T-helper 1 cell treated with Interleukin-12 subunit alpha and Interleukin-12 subunit beta and Interleukin-4 antibody, amounts not matched to agents 30 μg/mL and 1 μg/mL, for 36 hours (primary cell): ENCODE measurements around the gene PCDHB8.
"Not testable (repeated sequence)": the region's sequence is repeated elsewhere in the genome, so short reads cannot be mapped to it uniquely, and the experiment has no call there.

Experiments used
- H3K27ac Mint-ChIP-seq: one replicate; pipeline ENCODE4 v1.8.0; 2021; ENCODE audit warnings: mild to moderate bottlenecking, mixed read lengths
- H3K27me3 Mint-ChIP-seq: one replicate; pipeline ENCODE4 v1.8.0; 2021; ENCODE audit warnings: low read depth, mixed read lengths
- H3K36me3 Mint-ChIP-seq: one replicate; pipeline ENCODE4 v1.8.0; 2021; ENCODE audit warnings: low read depth, mixed read lengths
- H3K4me1 Mint-ChIP-seq: one replicate; pipeline ENCODE4 v1.8.0; 2021; ENCODE audit warnings: low read depth, mixed read lengths
- H3K4me3 Mint-ChIP-seq: one replicate; pipeline ENCODE4 v1.8.0; 2021; ENCODE audit warnings: mild to moderate bottlenecking, moderate library complexity, mixed read lengths
- H3K9me3 Mint-ChIP-seq: one replicate; pipeline ENCODE4 v1.8.0; 2021; ENCODE audit warnings: mixed read lengths

Gene PCDHB8

GRCh38 chr5:141174291-141175104 lies 3.1 kb upstream of the PCDHB8 start:
- not testable (repeated sequence) for H3K4me1 Mint-ChIP-seq, H3K36me3 Mint-ChIP-seq

DNA sequence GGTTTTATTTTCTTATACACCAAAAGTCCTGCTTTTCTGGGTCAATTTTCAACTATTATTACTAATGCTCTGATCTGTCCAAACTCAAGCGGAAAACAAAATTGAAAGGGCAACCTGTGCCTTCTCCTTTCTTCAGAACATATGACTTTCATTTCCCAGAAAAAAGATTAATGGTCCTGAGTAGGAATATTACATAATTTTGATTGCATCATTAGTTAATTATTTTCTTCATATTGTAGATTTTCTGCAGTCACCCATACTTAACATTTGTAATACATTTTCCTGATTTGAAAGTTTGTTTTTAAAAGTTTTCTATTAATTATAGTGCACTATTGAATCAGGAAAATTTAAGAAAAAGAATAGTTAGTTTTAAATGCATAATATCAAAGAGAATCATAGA lies 1.7 kb upstream of the PCDHB8 start:
- Mint-ChIP-seq H3K36me3 (no peaks in the 10 kb centered on the region), H3K4me3 (no peak overlapping the region), H3K27ac (no peak overlapping the region), H3K4me1 (no peaks in the 10 kb centered on the region), H3K9me3 (peaks cover 26% of the 10 kb centered on the region), H3K27me3 (no peaks in the 10 kb centered on the region)

More at GRCh38 chr5:141174291-141175104, 3.1 kb upstream of the PCDHB8 start:
- H3K4me3 Mint-ChIP-seq, H3K27ac Mint-ChIP-seq, H3K27me3 Mint-ChIP-seq: not testable (repeated sequence)
- H3K9me3 Mint-ChIP-seq, result peaks cover 19% of the 10 kb centered on the region

GRCh38 chr5:141179371-141179770 lies 1.8 kb downstream of the PCDHB8 start:
- H3K36me3 Mint-ChIP-seq, H3K27ac Mint-ChIP-seq, H3K4me1 Mint-ChIP-seq, H3K4me3 Mint-ChIP-seq, H3K27me3 Mint-ChIP-seq: not testable (repeated sequence)
- H3K9me3 Mint-ChIP-seq, result peaks cover 30% of the 10 kb centered on the region

GRCh38 chr5:141179876-141180275 lies 2.3 kb downstream of the PCDHB8 start:
- not testable (repeated sequence) for H3K4me3 Mint-ChIP-seq, H3K27ac Mint-ChIP-seq, H3K4me1 Mint-ChIP-seq, H3K36me3 Mint-ChIP-seq, H3K27me3 Mint-ChIP-seq
- H3K9me3 Mint-ChIP-seq, result peaks cover 34% of the 10 kb centered on the region

GRCh38 chr5:141180313-141180712 lies 2.7 kb downstream of the PCDHB8 start:
- H3K4me1 Mint-ChIP-seq, result no peaks in the 10 kb centered on the region
- peaks cover 36% of the 10 kb centered on the region for H3K9me3 Mint-ChIP-seq
- no peaks in the 10 kb centered on the region for H3K36me3 Mint-ChIP-seq
- no peak overlapping the region for H3K4me3 Mint-ChIP-seq
- no peak overlapping the region for H3K27ac Mint-ChIP-seq
- H3K27me3 Mint-ChIP-seq, result no peaks in the 10 kb centered on the region

GRCh38 chr5:141182248-141182647 lies 4.7 kb downstream of the PCDHB8 start, which contains the start of gene PCDHB16:
PCDHB16 (plus strand) TSS chr5:141182387; CDS start chr5:141182560, 173 bp downstream.
- Mint-ChIP-seq H3K27ac (no peak within 1 kb of the TSS), H3K4me1 (no peaks in the 10 kb centered on the region), H3K27me3 (no peaks in the 10 kb centered on the region), H3K36me3 (no peaks in the 10 kb centered on the region), H3K4me3 (no peak within 1 kb of the TSS), H3K9me3 (peaks cover 48% of the 10 kb centered on the region)

DNA sequence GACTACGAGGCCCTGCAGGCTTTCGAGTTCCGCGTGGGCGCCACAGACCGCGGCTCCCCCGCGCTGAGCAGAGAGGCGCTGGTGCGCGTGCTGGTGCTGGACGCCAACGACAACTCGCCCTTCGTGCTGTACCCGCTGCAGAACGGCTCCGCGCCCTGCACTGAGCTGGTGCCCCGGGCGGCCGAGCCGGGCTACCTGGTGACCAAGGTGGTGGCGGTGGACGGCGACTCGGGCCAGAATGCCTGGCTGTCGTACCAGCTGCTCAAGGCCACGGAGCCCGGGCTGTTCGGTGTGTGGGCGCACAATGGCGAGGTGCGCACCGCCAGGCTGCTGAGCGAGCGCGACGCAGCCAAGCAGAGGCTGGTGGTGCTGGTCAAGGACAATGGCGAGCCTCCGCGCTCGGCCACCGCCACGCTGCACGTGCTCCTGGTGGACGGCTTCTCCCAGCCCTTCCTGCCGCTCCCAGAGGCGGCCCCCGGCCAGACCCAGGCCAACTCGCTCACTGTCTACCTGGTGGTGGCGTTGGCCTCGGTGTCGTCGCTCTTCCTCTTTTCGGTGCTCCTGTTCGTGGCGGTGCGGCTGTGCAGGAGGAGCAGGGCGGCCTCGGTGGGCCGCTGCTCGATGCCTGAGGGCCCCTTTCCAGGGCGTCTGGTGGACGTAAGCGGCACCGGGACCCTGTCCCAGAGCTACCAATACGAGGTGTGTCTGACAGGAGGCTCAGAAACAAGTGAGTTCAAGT lies 6.7 kb downstream of the PCDHB8 start:
- not testable (repeated sequence) for H3K36me3 Mint-ChIP-seq, H3K27ac Mint-ChIP-seq, H3K27me3 Mint-ChIP-seq, H3K4me3 Mint-ChIP-seq, H3K4me1 Mint-ChIP-seq
- H3K9me3 Mint-ChIP-seq, result peaks cover 56% of the 10 kb centered on the region

DNA sequence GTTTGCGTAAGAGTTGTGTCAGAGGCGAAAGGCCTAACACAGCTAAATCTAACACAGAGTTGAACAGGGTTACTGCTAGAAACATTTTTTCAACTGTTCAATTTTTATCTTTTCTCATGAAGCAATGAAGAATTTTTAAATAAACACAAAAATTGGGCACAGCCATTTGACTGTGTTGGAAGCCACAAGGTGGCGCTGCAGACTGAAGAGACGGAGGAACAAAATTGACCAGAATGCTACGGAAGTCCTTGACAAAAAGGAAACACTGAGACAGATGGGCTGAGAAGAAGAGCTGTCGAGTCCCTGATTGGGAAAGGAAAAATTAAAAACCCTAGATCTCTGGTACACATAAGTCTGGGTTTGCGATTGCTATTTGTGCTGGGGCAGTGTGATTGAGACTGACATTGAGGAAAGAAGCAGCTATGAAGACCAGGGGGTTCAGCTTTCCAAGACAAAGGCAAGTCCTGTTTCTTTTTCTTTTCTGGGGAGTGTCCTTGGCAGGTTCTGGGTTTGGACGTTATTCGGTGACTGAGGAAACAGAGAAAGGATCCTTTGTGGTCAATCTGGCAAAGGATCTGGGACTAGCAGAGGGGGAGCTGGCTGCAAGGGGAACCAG lies 9.4 kb downstream of the PCDHB8 start, which contains the start of gene PCDHB9:
Gene PCDHB9 (plus strand): TSS at position 265 of the 616 bp plus-strand sequence. CDS start 158 bp downstream, at position 423.
- Mint-ChIP-seq H3K4me3 (no peak within 1 kb of the TSS), H3K4me1 (no peaks in the 10 kb centered on the region), H3K27me3 (peaks cover 3% of the 10 kb centered on the region), H3K36me3 (peaks cover 1% of the 10 kb centered on the region), H3K9me3 (peaks cover 53% of the 10 kb centered on the region), H3K27ac (no peak within 1 kb of the TSS)

- peaks cover 51% of the 10 kb centered on the region for H3K9me3 Mint-ChIP-seq
- not testable (repeated sequence) for H3K27ac Mint-ChIP-seq, H3K4me1 Mint-ChIP-seq, H3K4me3 Mint-ChIP-seq, H3K36me3 Mint-ChIP-seq, H3K27me3 Mint-ChIP-seq
Observed at GRCh38 chr5:141188682-141189081, 11.1 kb downstream of the PCDHB8 start.

DNA sequence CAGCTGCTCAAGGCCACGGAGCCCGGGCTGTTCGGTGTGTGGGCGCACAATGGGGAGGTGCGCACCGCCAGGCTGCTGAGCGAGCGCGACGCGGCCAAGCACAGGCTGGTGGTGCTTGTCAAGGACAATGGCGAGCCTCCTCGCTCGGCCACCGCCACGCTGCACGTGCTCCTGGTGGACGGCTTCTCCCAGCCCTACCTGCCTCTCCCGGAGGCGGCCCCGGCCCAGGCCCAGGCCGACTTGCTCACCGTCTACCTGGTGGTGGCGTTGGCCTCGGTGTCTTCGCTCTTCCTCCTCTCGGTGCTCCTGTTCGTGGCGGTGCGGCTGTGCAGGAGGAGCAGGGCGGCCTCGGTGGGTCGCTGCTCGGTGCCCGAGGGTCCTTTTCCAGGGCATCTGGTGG lies 11.5 kb downstream of the PCDHB8 start:
- H3K9me3 Mint-ChIP-seq, result peaks cover 51% of the 10 kb centered on the region
- not testable (repeated sequence) for H3K27me3 Mint-ChIP-seq, H3K36me3 Mint-ChIP-seq, H3K4me3 Mint-ChIP-seq, H3K4me1 Mint-ChIP-seq, H3K27ac Mint-ChIP-seq

DNA sequence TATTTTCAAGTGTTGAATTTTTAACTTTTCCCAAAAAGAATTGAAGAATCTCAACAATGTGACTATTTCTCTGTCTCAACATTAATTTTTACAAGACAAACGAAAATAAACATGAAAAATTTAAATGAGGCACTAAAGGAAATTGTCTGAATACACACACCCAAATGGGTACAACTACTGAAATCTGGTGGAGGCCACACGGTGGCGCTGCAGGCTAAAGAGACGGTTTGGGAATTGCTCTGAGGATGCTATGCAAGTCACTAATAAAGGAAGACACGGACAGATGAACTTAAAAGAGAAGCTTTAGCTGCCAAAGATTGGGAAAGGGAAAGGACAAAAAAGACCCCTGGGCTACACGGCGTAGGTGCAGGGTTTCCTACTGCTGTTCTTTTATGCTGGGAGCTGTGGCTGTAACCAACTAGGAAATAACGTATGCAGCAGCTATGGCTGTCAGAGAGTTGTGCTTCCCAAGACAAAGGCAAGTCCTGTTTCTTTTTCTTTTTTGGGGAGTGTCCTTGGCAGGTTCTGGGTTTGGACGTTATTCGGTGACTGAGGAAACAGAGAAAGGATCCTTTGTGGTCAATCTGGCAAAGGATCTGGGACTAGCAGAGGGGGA lies 14.6 kb downstream of the PCDHB8 start, which contains the start of gene PCDHB10:
Gene PCDHB10 (plus strand): TSS at position 244 of the 616 bp plus-strand sequence. CDS start 200 bp downstream, at position 444.
- Mint-ChIP-seq H3K27ac (no peak within 1 kb of the TSS), H3K4me1 (no peaks in the 10 kb centered on the region), H3K9me3 (peaks cover 47% of the 10 kb centered on the region), H3K4me3 (no peak within 1 kb of the TSS), H3K36me3 (peaks cover 1% of the 10 kb centered on the region), H3K27me3 (peaks cover 3% of the 10 kb centered on the region)

DNA sequence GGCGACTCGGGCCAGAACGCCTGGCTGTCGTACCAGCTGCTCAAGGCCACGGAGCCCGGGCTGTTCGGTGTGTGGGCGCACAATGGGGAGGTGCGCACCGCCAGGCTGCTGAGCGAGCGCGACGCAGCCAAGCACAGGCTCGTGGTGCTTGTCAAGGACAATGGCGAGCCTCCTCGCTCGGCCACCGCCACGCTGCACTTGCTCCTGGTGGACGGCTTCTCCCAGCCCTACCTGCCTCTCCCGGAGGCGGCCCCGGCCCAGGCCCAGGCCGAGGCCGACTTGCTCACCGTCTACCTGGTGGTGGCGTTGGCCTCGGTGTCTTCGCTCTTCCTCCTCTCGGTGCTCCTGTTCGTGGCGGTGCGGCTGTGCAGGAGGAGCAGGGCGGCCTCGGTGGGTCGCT lies 16.7 kb downstream of the PCDHB8 start:
- H3K27me3 Mint-ChIP-seq, H3K4me1 Mint-ChIP-seq, H3K27ac Mint-ChIP-seq, H3K4me3 Mint-ChIP-seq, H3K36me3 Mint-ChIP-seq: not testable (repeated sequence)
- peaks cover 54% of the 10 kb centered on the region for H3K9me3 Mint-ChIP-seq

DNA sequence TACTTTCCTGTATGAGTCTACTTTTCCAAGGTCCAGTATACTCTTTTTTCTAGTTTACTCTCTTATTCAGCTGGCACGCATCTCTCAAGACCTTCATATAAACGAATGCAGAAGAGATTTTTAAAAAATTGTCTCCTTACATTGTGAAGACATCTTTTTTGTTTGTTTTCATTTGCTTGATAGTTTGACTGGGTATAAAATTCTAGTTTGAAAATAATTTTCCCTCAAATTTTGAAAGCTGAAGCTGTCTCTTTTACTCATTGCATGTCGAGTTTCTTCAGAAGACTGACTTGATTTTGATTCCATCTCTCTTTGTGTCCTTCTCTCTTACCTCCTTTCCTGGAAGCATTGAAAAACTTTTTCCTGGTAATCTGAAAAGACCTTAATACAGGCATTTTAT lies 18.8 kb downstream of the PCDHB8 start:
- no peaks in the 10 kb centered on the region for H3K36me3 Mint-ChIP-seq
- peaks cover 69% of the 10 kb centered on the region for H3K9me3 Mint-ChIP-seq
- H3K27ac Mint-ChIP-seq, result no peak overlapping the region
- H3K27me3 Mint-ChIP-seq, result no peaks in the 10 kb centered on the region
- no peaks in the 10 kb centered on the region for H3K4me1 Mint-ChIP-seq
- no peak overlapping the region for H3K4me3 Mint-ChIP-seq
